ENCODE results near the gene DAB2IP.

Gene DAB2IP

DNA sequence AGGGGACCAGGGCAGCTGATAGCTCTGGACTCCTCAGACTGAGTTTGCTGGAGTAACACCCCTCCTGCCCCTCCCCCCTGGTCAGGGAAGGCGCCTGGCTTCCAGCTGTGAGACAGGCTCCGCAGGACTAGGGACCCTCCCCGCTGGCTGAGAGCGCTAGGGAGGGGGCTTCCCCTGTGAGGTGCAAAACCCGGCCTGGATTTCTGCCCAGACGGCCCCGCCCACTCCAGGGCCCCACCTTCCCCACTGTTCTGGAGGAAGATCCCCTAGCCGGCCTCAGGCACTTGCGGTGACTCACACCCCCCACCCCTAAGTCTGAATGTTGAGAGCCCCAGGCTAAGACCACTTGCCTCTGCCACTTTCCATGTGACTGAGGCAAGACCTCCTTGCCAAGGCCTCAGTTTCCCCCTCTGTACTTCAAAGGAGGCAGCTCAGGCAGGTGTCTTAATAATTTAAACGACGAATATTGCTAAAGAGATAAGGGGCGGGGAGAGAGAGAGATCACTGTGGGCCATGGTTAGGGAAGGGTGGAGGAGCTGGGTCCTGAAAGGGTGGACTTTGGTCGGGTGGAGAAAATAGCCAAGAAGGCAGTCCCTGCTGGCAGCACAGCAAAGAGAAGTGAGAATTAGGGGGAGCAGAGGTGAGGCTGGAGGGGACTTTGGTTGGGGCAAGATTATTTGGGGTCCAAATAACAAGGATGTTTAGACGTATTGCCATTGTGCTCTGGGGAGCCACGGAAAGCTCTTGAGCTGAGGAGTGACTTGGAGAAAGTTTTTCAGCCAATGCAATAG, 1.0 kb upstream of the DAB2IP start:
- DNase-seq (ENCODE audit: low read depth) = peak; percentile 29
- no peak overlapping the region for H3K4me3 ChIP-seq (ENCODE audit: low read depth, low read length)
- TF ChIP-seq, protein P1, sequence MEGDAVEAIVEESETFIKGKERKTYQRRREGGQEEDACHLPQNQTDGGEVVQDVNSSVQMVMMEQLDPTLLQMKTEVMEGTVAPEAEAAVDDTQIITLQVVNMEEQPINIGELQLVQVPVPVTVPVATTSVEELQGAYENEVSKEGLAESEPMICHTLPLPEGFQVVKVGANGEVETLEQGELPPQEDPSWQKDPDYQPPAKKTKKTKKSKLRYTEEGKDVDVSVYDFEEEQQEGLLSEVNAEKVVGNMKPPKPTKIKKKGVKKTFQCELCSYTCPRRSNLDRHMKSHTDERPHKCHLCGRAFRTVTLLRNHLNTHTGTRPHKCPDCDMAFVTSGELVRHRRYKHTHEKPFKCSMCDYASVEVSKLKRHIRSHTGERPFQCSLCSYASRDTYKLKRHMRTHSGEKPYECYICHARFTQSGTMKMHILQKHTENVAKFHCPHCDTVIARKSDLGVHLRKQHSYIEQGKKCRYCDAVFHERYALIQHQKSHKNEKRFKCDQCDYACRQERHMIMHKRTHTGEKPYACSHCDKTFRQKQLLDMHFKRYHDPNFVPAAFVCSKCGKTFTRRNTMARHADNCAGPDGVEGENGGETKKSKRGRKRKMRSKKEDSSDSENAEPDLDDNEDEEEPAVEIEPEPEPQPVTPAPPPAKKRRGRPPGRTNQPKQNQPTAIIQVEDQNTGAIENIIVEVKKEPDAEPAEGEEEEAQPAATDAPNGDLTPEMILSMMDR (conservative IDR thresholded peaks at IDR 0.05; ENCODE audit: low read depth, low read length) = no peak

DNA sequence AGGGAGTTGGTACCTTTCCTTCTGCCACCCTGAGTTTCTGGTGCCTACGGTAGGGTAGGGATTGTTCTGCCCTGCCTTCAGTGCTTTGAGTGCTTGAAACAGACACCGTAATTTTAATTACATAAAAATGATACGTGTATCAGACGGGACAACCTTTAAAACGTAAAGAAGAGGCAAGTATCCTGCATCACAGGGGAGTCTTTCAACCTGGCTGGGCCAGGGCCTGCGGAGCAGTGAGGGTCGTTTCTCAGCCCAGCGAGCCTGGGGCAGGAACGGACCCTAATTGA, 483 bp upstream of the DAB2IP start:
- H3K4me3 ChIP-seq (ENCODE audit: low read depth, low read length) = no peak overlapping the region
- TF ChIP-seq, protein P1 (conservative IDR thresholded peaks at IDR 0.05; ENCODE audit: low read depth, low read length) = no peak
- DNase-seq (ENCODE audit: low read depth) = no peak

DNA sequence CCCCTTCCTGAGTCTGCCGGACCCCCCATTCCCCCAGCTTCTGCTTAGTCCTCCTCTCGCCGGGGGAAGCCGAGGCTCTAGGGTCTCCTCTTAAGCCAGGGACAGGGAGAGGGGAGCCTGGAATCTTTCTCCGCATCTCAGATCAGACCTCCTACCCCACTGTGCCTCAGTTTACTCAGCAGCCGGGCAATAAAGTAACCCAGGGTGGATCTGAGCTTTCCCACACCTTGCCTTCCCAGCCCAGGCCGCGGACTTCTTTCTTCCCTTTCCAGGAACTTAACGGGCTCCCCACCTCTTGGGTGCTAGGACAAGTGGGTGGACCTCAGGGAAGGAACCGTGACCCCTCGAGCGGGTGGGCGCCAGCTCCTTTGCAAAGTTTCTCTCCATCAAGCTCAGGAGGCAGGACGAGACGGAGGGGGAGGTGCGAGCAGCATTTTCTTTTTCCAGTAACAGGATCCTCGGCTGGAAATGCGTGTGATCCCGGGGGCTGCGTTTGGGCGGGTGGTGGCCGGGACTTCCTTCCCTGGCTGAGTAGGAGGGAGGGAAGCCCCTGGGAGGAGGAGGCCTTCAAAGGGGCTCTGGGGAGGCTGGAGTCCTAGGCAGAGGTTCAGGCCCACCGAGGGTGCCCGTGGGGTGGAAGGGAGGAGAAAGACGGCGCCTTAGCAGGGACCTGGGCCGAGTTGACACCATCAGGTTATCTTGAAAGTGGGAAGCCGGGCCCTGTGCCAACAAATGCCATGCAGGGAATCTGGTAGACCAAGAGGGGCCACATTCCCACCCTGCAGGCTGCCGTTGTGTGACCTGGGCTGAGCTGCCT, 795 bp downstream of the DAB2IP start:
- TF ChIP-seq, protein P1 (conservative IDR thresholded peaks at IDR 0.05; ENCODE audit: low read depth, low read length) = no peak
- peak overlapping the region; percentile 44 for H3K4me3 ChIP-seq (ENCODE audit: low read depth, low read length)
- no peak for DNase-seq (ENCODE audit: low read depth)

DNA sequence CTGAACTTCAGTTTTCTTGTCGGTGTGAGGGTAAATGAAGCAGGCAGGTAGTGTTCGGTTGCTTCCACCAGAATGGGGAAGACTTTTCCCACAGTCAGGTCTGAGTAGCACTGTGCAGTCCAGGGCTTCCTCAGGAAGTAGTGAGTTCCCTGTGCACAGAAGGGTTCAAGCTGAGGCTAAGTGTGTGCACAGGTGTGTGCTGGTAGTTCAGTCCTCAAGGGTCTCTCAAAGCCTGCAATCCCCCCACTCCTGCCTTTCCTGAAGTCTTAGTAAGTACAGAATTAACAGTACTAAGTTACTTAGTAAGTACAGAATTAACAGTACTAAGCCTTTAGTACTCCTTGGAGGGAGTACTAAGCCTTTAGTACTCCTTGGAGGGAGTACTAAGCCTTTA, 1.4 kb downstream of the DAB2IP start:
- no peak for DNase-seq (ENCODE audit: low read depth)
- H3K4me3 ChIP-seq (ENCODE audit: low read depth, low read length) = no peak overlapping the region
- TF ChIP-seq, protein P1 (conservative IDR thresholded peaks at IDR 0.05; ENCODE audit: low read depth, low read length) = no peak

DNA sequence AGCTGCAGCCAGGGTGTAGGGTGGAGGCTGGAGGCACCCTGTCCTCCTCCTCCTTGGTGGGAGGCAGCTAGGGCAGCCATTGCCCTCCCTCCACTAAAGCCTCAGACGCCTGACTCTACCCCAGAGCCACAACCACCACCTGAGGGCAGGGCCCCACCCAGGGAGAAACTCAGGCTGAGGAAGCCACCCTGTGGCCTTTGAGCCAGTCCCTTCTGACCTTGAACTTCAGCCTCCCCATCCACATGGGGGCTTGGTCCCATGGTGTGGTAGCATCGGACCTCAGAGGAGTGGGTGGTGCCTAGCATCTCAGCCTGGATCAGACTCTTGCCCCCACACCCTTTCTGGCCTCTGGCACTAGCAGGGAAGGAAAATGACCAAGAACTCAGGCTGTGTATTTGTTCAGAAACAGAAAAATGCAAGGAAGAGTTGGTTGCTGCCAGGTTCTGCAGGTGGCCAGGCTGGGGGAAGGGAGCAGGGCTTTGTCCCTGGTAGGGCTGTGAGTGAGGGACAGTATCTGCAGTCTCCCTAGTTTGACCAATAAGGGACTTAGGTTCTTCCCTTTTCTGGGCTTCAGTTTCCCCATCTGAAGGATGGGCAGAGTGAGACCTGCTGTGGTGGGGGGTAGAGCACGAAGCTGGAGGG, 3.2 kb downstream of the DAB2IP start:
- TF ChIP-seq, protein P1 (conservative IDR thresholded peaks at IDR 0.05; ENCODE audit: low read depth, low read length) = no peak
- no peak for DNase-seq (ENCODE audit: low read depth)
- H3K4me3 ChIP-seq (ENCODE audit: low read depth, low read length) = no peak overlapping the region

DNA sequence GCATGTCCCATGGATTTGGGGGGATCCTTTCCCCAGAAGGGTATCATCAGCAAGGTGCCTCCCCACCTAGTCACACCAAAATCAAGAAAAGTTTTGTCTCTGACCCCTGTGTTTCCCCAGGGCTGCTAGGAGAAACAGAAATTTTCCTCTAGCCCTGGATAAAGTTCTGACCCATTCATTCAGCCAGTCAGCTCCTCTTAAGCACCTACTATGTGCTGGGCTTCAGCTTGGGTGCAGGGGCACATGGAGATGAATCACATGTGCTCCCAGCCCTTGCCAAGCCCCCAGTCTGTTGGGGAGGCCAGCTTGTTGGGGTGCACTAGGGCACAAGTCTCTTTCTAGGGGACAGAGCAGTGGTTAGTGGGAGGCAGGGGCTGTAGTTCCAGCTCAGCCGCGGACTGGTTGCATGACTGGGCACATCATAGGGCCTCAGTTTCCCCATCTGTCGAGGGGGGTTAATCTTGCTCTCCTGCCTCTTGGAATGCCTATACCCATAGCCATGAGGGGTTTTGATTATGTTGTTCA, 3.9 kb downstream of the DAB2IP start:
- no peak for DNase-seq (ENCODE audit: low read depth)
- no peak overlapping the region for H3K4me3 ChIP-seq (ENCODE audit: low read depth, low read length)
- TF ChIP-seq, protein P1 (conservative IDR thresholded peaks at IDR 0.05; ENCODE audit: low read depth, low read length) = no peak

Data from choroid plexus epithelial cell (primary cell).